HAP-1 (cell line): ENCODE results near the gene MX1.

Source experiments
- DNase-seq, 2 experiments: peaks; one replicate each; pipeline ENCODE4 v3.0.0-alpha.2; 2016 to 2020; ENCODE audit warnings: low spot score in 2 of 2
- H3K27me3 ChIP-seq: fragments of 250-450 bp; sonication (Bioruptor Pico); 2 replicates; pipeline ENCODE4 v1.5.1; 2020; ENCODE audit warnings: low read depth, mild to moderate bottlenecking, moderate library complexity
- H3K36me3 ChIP-seq: fragments of 250-450 bp; sonication (Bioruptor Pico); replicated peaks from 2 replicates; pipeline ENCODE4 v1.5.1; 2020; ENCODE audit warnings: mild to moderate bottlenecking
- H3K4me1 ChIP-seq: fragments of 250-450 bp; sonication (Bioruptor Pico); 2 replicates; pipeline ENCODE4 v1.5.1; 2020; ENCODE audit warnings: mild to moderate bottlenecking
- H3K4me3 ChIP-seq: fragments of 250-450 bp; sonication (Bioruptor Pico); 2 replicates; pipeline ENCODE4 v1.5.1; 2020; ENCODE audit warnings: mild to moderate bottlenecking, moderate library complexity
- H3K9me3 ChIP-seq: fragments of 250-450 bp; sonication (Bioruptor Pico); 2 replicates; pipeline ENCODE4 v1.5.1; 2020; ENCODE audit warnings: mild to moderate bottlenecking, moderate library complexity
- in situ Hi-C: fragments of 300-500 bp; cut with MboI; formaldehyde crosslinking; loops from 3 replicates; pipeline ENCODE4 v1.14.3; 2020; ENCODE audit warnings: low sequenced_read_pairs, inconsistent platforms, mixed read lengths

The MX1 gene

DNA sequence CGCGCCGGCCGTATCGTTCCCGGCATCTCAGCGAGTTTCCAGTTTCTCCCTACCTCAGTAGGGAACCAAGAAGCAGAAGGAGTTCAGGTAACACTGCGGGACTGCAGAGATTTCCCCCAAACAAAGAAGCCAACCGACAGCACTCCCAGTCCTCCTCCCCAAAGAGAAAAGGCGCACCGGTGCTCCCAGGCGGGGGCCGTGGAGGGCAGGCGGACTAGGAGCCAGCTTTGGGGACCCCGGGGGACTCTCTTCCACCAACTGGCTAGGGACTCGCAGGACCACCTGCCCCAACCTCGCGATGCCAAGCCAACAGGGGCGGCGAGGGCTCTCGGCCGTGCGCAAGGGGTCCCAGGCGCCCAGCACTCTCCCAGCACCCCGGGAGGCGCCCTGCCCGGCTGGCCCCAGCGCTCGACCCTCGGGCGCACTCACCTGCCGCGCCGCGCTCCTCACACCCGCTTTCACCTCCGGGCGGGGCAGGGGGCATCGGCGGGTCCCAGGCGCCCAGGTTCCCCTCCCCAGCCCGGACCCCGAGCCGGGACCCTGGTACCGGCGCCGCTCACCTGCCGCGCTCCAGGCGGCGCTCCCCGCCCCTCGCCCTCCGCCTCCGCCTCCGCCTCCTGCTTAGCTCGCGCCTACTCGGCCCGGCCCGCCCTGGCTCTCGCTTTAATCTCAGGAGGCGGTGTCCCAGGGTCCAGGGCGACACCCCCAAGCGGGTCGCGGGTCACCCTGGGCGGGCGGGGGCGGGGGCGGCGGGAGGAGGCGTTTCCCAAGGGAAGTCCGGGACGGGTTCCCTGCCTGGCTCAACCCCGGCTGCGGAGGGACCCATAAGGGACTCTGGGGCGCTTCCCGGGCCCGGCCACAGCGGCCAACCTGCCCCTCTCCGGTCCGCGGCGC lies 81.7 kb downstream of the MX1 start, which contains the start of gene TMPRSS2:
Gene TMPRSS2 (minus strand): TSS at position 638 of the 894 bp plus-strand sequence. CDS start 10,025 bp downstream, outside the sequence.
- in situ Hi-C loops, result no loop called here
- no peaks in the 10 kb centered on the region for H3K36me3 ChIP-seq
- H3K4me3 ChIP-seq, result no peak within 1 kb of the TSS
- DNase-seq, result no peak
- no peaks in the 10 kb centered on the region for H3K4me1 ChIP-seq
- no peaks in the 10 kb centered on the region for H3K9me3 ChIP-seq
- H3K27me3 ChIP-seq, result no peaks in the 10 kb centered on the region

DNA sequence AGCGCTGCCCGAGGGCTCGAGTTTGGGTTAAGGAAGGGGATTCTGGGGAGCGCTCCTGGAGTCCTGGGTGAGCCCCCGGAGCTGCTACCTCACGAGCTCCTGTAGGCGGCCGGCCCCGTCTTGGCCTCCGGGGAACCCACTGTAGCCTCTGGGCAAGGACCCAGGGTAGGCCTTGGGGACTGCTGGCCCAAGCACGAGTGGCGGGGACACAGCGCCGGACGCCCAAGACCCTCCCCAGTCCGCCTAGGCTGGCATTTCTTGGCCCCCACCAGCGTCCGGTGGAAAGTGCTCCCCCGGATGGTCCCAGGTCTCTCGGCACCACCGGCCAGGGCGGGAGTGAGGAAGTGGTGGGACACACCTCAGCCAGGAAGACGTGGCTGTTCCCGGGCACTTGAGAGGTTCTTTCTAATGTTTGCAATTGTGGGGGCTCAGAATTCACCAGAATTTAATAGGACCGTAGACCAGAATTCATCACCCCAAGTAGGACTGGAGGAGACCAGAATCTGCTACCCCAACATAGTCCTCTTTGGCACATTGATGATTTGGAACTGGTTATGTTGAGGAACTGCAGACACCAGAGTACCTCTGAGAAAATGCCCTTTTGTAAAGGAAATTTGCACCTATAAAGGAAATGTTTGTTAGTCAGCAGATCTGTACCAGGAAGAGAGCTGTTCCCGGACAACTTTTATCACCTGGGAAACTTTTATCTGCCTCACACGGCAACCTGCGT lies 82.5 kb downstream of the MX1 start:
- no peaks in the 10 kb centered on the region for H3K9me3 ChIP-seq
- no peak for DNase-seq
- no peak overlapping the region for H3K4me3 ChIP-seq
- in situ Hi-C loops, result no loop called here
- no peaks in the 10 kb centered on the region for H3K4me1 ChIP-seq
- no peaks in the 10 kb centered on the region for H3K36me3 ChIP-seq
- H3K27me3 ChIP-seq, result no peaks in the 10 kb centered on the region
